Left lung (tissue), 10 donors: ENCODE data around the gene BBS9. TPM values are rescaled to one million over a fixed set of nuclear protein-coding genes. Genes with fewer than 3 reads are reported as not detected.

Experiments
- ATAC-seq: fragments of 200-7000 bp; cut with Tn5 transposase; one replicate; pipeline ENCODE4 v1.9.1; 2020; ENCODE audit warnings: moderate library complexity
- DNase-seq, 4 donors: peaks; one replicate each; pipeline ENCODE4 v3.0.0-alpha.2; 2013 to 2020
- H3K27ac ChIP-seq, 2 donors: fragments of 200-600 bp; sonication (generic) in 1 of 2; one replicate each; pipeline versions ENCODE4 v1.5.0 to v1.8.0; 2020 to 2021
- H3K27me3 ChIP-seq, 2 donors: fragments of 200-600 bp; sonication (generic) in 1 of 2; one replicate each; pipeline versions ENCODE4 v1.5.0 to v1.8.0; 2020 to 2021
- H3K36me3 ChIP-seq, 2 donors: fragments of 200-600 bp; sonication (generic) in 1 of 2; one replicate each; pipeline versions ENCODE4 v1.5.0 to v1.8.0; 2020 to 2021
- H3K4me1 ChIP-seq, 2 donors: fragments of 200-600 bp; one replicate each; pipeline ENCODE4 v1.8.0; 2021
- H3K4me3 ChIP-seq, 2 donors: fragments of 200-600 bp; sonication (generic) in 1 of 2; one replicate each; pipeline versions ENCODE4 v1.5.0 to v1.8.0; 2020 to 2021; ENCODE audit warnings: mild to moderate bottlenecking in 1 of 2
- H3K9me3 ChIP-seq, 2 donors: fragments of 200-600 bp; sonication (generic) in 1 of 2; one replicate each; pipeline versions ENCODE4 v1.5.0 to v1.8.0; 2020 to 2021
- intact Hi-C, 2 donors: fragments of 100-400 bp; cut with DNase I; formaldehyde crosslinking; loops; one replicate each; pipeline versions ENCODE4 v1.11.2 to v1.14.2; 2022
- polyA plus RNA-seq, 6 donors: library from polyadenylated mRNA; unstranded; fragments of 120-200 nt; gene quantifications; one replicate each; pipeline ENCODE4 v1.2.1, GENCODE V29; 2013; ENCODE audit not compliant: insufficient read length in 6 of 6
- total RNA-seq, 2 donors: library from RNA; stranded (reverse); fragmentation: NEBNext Ultra II Directional; extraction: Animal tissue kit (Norgen Biotek cat#: 25700); gene quantifications; one replicate each; pipeline ENCODE4 v1.2.1, GENCODE V29; 2021
- TF ChIP-seq, protein P1 (sequence below), 2 donors: fragments of 200-600 bp; sonication (generic) in 1 of 2; IDR thresholded peaks; one replicate each; pipeline versions ENCODE4 v1.5.0 to v1.8.0; 2021; ENCODE audit warnings: antibody characterized with exemption in 2 of 2
- donor health status: DM: no; HTN: yes; CAD: no.
- donor health status: DM: no; HTN: no; CAD: no.

The BBS9 gene
- total and polyA plus RNA-seq, 8 donors = 14.5 to 25.1 (median 19.1) TPM

DNA sequence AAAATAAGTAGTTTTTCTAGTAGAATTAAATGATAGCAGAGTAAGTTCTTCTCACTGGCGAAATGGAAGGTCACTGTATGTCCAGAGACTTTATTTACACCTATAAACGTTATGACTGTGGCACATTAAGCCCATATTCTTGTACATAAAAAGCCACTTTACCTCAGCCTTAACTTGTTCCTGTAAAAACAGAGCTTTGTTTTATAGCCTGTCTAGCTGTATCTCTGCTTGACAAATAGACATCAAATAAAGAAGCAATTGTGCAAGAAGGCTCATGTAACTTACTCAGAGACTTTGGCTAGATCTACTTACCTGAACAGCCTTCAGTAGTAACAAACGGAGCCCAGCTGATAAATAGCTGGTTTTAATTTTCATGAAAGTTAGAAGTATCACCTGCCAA is 451.9 kb downstream of the BBS9 start:
- Histone ChIP-seq H3K9me3 (peaks cover 0 to 4% of the 10 kb centered on the region in 2 donors), H3K27ac (no peak overlapping the region), H3K4me1 (no peaks in the 10 kb centered on the region), H3K4me3 (no peak overlapping the region), H3K27me3 (no peaks in the 10 kb centered on the region), H3K36me3 (no peaks in the 10 kb centered on the region)
- ATAC-seq = no peak
- no peak for DNase-seq
- TF ChIP-seq, protein P1, sequence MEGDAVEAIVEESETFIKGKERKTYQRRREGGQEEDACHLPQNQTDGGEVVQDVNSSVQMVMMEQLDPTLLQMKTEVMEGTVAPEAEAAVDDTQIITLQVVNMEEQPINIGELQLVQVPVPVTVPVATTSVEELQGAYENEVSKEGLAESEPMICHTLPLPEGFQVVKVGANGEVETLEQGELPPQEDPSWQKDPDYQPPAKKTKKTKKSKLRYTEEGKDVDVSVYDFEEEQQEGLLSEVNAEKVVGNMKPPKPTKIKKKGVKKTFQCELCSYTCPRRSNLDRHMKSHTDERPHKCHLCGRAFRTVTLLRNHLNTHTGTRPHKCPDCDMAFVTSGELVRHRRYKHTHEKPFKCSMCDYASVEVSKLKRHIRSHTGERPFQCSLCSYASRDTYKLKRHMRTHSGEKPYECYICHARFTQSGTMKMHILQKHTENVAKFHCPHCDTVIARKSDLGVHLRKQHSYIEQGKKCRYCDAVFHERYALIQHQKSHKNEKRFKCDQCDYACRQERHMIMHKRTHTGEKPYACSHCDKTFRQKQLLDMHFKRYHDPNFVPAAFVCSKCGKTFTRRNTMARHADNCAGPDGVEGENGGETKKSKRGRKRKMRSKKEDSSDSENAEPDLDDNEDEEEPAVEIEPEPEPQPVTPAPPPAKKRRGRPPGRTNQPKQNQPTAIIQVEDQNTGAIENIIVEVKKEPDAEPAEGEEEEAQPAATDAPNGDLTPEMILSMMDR (IDR thresholded peaks at IDR 0.05) = no peak
- intact Hi-C loops = no loop called here

DNA sequence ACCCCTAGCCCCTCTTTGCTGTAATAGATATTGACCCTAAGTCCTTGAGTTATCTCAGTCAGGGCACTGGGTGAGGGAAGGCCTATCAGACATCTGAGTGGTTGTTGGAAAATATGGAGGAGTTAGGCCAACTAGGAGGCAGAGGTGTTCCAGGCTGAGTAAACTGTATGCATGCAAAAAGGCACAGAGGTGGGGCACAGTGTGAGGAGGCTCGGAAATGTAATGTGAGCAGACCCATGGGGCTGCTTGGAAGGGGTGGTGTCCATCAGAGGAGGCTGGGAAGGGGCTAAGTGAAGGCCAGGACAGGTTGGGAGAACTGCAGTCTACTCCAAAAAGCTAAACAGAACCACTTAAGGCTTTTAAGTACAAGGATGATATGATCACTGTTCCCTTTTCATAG is 452.7 kb downstream of the BBS9 start:
- Histone ChIP-seq H3K27ac (no peak overlapping the region), H3K4me1 (no peaks in the 10 kb centered on the region), H3K4me3 (no peak overlapping the region), H3K27me3 (no peaks in the 10 kb centered on the region), H3K36me3 (no peaks in the 10 kb centered on the region), H3K9me3 (peaks cover 0 to 3% of the 10 kb centered on the region in 2 donors)
- ATAC-seq = no peak
- no peak for DNase-seq
- intact Hi-C loops = no loop called here
- TF ChIP-seq, protein P1 (IDR thresholded peaks at IDR 0.05) = no peak

DNA sequence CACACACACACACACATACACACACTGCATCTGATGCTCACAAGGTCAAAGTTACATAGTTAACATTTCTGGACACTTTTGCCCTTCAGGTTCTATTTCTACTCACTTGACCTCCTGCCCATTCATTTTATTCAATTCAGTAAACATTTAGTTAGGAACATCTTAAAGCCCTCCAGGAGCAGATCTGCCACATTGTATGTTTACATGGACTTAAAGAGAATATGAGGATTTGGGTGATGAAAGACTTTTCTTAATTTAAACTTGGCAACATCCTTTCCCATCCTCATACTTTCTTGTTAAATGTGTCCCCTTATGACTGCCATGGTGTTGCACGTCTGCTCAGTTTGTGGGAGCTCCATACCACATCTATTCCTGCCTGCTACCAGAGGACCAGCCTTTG is 453.2 kb downstream of the BBS9 start:
- Histone ChIP-seq H3K27ac (no peak overlapping the region), H3K4me1 (no peaks in the 10 kb centered on the region), H3K4me3 (no peak overlapping the region), H3K36me3 (no peaks in the 10 kb centered on the region), H3K9me3 (no peaks in the 10 kb centered on the region), H3K27me3 (no peaks in the 10 kb centered on the region)
- ATAC-seq (no peak), DNase-seq (no peak)
- intact Hi-C loops = no loop called here
- TF ChIP-seq, protein P1 (IDR thresholded peaks at IDR 0.05) = no peak

DNA sequence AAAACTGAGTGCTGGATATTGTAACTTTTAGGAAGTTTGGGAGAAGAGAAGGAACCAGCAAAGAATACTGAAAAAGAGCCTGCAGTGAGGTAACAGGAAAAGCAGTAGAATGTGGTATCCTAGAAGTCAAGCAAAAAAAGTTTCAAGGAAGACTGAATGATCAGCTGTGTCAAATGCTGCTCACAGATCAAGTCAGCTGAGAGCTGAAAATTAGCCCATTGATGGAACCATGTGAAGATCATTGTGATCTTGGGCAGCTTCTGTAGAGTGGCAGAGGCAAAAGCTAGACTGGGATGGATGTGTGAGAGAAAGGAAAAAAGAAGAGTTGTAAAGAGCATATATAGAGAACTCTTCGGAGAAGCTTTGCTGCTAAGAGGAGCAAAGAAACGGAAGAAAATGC is 460.5 kb downstream of the BBS9 start:
- H3K9me3 ChIP-seq = no peaks in the 10 kb centered on the region
- no peaks in the 10 kb centered on the region for H3K27me3 ChIP-seq
- no peak overlapping the region for H3K4me3 ChIP-seq
- DNase-seq = no peak
- no peak overlapping the region for H3K27ac ChIP-seq
- intact Hi-C loops = no loop called here
- H3K4me1 ChIP-seq = peaks cover 0 to 5% of the 10 kb centered on the region in 2 donors
- TF ChIP-seq, protein P1 (IDR thresholded peaks at IDR 0.05) = no peak
- H3K36me3 ChIP-seq = no peaks in the 10 kb centered on the region
- no peak for ATAC-seq

DNA sequence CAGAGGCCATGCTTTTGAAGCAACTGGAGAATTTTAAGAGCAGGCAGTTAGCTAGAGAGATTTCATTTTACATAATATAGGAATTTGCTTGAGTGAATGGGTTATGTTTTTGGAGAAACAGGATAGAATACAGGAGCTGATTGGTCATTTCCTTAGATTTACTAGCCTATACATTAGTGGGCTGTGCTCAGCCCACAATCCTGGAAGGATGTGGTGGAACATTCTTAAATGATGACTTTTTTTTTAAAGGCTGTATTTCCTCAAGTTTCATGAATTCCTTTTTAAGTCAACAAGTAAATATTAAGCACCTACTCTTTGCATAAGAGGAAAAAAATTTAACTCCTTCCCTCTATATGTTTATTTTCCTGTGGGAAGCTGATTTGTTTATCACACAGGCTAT is 461.6 kb downstream of the BBS9 start:
- H3K27ac ChIP-seq = no peak overlapping the region
- H3K4me3 ChIP-seq = no peak overlapping the region
- intact Hi-C loops = no loop called here
- H3K4me1 ChIP-seq = peaks cover 0 to 5% of the 10 kb centered on the region in 2 donors
- no peaks in the 10 kb centered on the region for H3K27me3 ChIP-seq
- H3K36me3 ChIP-seq = no peaks in the 10 kb centered on the region
- H3K9me3 ChIP-seq = no peaks in the 10 kb centered on the region
- ATAC-seq = no peak
- TF ChIP-seq, protein P1 (IDR thresholded peaks at IDR 0.05) = no peak
- no peak for DNase-seq
